Cardiac fibroblast (primary cell): ENCODE measurements around the gene KRT4.
"Not testable (repeated sequence)": the region's sequence is repeated elsewhere in the genome, so short reads cannot be mapped to it uniquely, and the experiment has no call there.

ENCODE experiments used
- DNase-seq, 2 donors: peaks; one replicate each; pipeline versions ENCODE4 v3.0.0 to v3.0.0-alpha.2; 2010; ENCODE audit warnings: low read depth in 2 of 2
- H3K4me3 ChIP-seq, 2 donors: replicated peaks in 1 of 2; 1 replicate in 1 of 2; 2 replicates in 1 of 2; pipeline ENCODE4 v1.5.1; 2011; ENCODE audit warnings: low read depth in 2 of 2, low read length in 2 of 2, mild to moderate bottlenecking in 2 of 2, moderate library complexity in 1 of 2
- TF ChIP-seq, protein P1 (sequence below): IDR thresholded peaks from one replicate; pipeline ENCODE4 v1.5.1; 2011; ENCODE audit warnings: low read depth, mild to moderate bottlenecking, low read length, inconsistent platforms

The KRT4 gene

GRCh38 chr12:52767020-52767379, 46.9 kb downstream of the KRT4 start:
- DNase-seq, result no peak

DNA sequence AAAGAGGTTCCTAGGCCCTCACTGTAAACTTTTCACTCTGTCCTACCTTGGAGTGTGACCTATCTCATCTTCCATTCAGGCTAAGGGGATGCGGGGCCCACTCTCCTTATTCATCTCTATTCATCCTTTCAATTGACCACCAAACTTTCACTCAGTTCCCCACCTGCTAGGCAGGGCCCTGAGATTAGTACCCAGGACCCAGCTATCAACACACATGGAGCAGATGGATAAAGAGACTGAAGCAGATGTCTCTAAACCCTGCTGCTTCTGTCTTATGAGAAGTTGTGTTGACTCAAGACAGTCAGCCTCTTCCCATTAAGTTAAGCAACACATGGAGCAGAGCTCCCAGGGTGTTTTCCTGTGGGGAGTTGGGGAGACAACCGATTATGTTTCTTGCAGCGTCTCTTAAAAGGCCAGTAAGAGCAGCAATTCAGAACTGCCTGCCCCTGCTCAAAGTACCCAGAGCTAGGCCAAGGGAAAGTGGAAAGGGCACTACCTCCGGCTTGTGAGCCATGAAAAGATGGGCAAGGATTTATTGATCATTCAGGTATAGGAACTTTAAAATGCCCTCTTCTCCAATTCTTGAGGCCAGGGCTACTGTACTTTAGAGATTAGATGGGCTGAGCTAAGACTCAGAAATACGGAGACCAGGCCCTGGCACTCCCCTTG, 47.4 kb downstream of the KRT4 start:
- TF ChIP-seq, protein P1, sequence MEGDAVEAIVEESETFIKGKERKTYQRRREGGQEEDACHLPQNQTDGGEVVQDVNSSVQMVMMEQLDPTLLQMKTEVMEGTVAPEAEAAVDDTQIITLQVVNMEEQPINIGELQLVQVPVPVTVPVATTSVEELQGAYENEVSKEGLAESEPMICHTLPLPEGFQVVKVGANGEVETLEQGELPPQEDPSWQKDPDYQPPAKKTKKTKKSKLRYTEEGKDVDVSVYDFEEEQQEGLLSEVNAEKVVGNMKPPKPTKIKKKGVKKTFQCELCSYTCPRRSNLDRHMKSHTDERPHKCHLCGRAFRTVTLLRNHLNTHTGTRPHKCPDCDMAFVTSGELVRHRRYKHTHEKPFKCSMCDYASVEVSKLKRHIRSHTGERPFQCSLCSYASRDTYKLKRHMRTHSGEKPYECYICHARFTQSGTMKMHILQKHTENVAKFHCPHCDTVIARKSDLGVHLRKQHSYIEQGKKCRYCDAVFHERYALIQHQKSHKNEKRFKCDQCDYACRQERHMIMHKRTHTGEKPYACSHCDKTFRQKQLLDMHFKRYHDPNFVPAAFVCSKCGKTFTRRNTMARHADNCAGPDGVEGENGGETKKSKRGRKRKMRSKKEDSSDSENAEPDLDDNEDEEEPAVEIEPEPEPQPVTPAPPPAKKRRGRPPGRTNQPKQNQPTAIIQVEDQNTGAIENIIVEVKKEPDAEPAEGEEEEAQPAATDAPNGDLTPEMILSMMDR, result no peak
- H3K4me3 ChIP-seq, result no peak overlapping the region
- DNase-seq, result no peak

More at GRCh38 chr12:52767020-52767379, 46.9 kb downstream of the KRT4 start:
- no peak overlapping the region for H3K4me3 ChIP-seq
- TF ChIP-seq, protein P1, result no peak

- DNase-seq, result no peak
- TF ChIP-seq, protein P1, result no peak
- no peak overlapping the region for H3K4me3 ChIP-seq
Observed at GRCh38 chr12:52765702-52766101, 48.2 kb downstream of the KRT4 start.

GRCh38 chr12:52763991-52764390, 49.9 kb downstream of the KRT4 start:
- H3K4me3 ChIP-seq, result no peak overlapping the region
- no peak for DNase-seq
- TF ChIP-seq, protein P1, result no peak

GRCh38 chr12:52763036-52763659, 50.8 kb downstream of the KRT4 start:
- no peak for DNase-seq
- TF ChIP-seq, protein P1, result no peak
- no peak overlapping the region for H3K4me3 ChIP-seq

DNA sequence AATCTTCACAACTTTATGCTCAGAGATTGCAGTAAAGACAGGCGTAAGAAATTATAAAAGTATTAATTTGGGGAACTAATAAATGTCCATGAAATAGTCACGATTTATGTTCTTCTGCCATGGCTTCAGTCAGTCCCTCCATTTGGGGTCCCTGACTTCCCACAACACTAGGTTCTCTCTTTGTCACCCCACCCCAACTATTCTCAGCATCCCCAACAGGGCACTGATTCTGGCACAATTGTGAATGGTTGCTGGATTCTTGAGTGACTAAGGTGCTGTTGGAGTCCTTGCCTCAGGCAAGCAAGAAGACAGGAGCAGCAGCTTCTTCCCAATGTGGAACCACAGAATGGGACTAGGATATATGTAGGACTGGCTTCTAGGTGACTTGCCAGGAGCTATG, 52.1 kb downstream of the KRT4 start:
- no peak overlapping the region for H3K4me3 ChIP-seq
- TF ChIP-seq, protein P1, result no peak
- DNase-seq, result no peak

DNA sequence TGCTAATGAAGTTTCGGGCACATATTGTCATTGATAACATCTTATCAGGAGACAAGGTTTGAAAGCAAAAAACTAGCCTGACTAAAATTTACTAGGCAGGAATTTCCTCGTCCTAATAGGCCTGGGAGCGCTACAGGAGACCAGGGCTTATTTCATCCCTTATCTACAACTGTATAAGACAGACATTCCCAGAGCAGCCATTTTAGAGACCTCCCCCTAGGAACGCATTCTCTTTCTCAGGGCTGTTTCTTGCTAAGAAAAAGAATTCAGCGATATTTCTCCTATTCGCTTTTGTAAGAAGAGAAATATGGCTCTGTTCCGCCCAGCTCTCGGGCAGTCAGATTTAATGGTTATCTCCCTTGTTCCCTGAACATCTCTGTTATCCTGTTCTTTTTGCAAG, 52.7 kb downstream of the KRT4 start:
- DNase-seq, H3K4me3 ChIP-seq: not testable (repeated sequence)
